ENCODE measurements around the gene OPRL1.

The OPRL1 gene

GRCh38 chr20:64077094-64077493 is 2.8 kb upstream of the OPRL1 start:
- Histone ChIP-seq H3K4me3 (ENCODE audit: low read depth in 1 of 2, low read length in 2 of 2) (peak overlapping the region; percentile 26 to 82), H3K36me3 (ENCODE audit: control insufficient read depth in 1 of 2, insufficient read depth in 2 of 2, low read length in 2 of 2) (peaks cover 0 to 22% of the 10 kb centered on the region in 2 donors), H3K4me1 (ENCODE audit: control insufficient read depth in 1 of 2, insufficient read depth in 2 of 2, low read length in 2 of 2) (peaks cover 8 to 13% of the 10 kb centered on the region in 2 donors), H3K27ac (ENCODE audit: low read length) (no peak overlapping the region), H3K9me3 (ENCODE audit: control insufficient read depth in 1 of 2, low read length in 2 of 2) (no peaks in the 10 kb centered on the region), H3K27me3 (ENCODE audit: low read depth, low read length) (no peaks in the 10 kb centered on the region)

- H3K27ac ChIP-seq (ENCODE audit: low read length): no peak overlapping the region
- peaks cover 0 to 18% of the 10 kb centered on the region in 2 donors for H3K36me3 ChIP-seq (ENCODE audit: control insufficient read depth in 1 of 2, insufficient read depth in 2 of 2, low read length in 2 of 2)
- no peaks in the 10 kb centered on the region for H3K9me3 ChIP-seq (ENCODE audit: control insufficient read depth in 1 of 2, low read length in 2 of 2)
- peaks cover 8 to 16% of the 10 kb centered on the region in 2 donors for H3K4me1 ChIP-seq (ENCODE audit: control insufficient read depth in 1 of 2, insufficient read depth in 2 of 2, low read length in 2 of 2)
- peak overlapping the region; percentile 26 to 82 for H3K4me3 ChIP-seq (ENCODE audit: low read depth in 1 of 2, low read length in 2 of 2)
- H3K27me3 ChIP-seq (ENCODE audit: low read depth, low read length): no peaks in the 10 kb centered on the region
These were observed 2.4 kb upstream of the OPRL1 start for GRCh38 chr20:64077541-64077875.

GRCh38 chr20:64077876-64078551 is 1.9 kb upstream of the OPRL1 start:
- Histone ChIP-seq H3K9me3 (ENCODE audit: control insufficient read depth in 1 of 2, low read length in 2 of 2) (no peaks in the 10 kb centered on the region), H3K27me3 (ENCODE audit: low read depth, low read length) (no peaks in the 10 kb centered on the region), H3K36me3 (ENCODE audit: control insufficient read depth in 1 of 2, insufficient read depth in 2 of 2, low read length in 2 of 2) (peaks cover 0 to 14% of the 10 kb centered on the region in 2 donors), H3K4me1 (ENCODE audit: control insufficient read depth in 1 of 2, insufficient read depth in 2 of 2, low read length in 2 of 2) (peaks cover 8 to 20% of the 10 kb centered on the region in 2 donors), H3K4me3 (ENCODE audit: low read depth in 1 of 2, low read length in 2 of 2) (peak overlapping the region; percentile 57 to 82), H3K27ac (ENCODE audit: low read length) (no peak overlapping the region)

- H3K9me3 ChIP-seq (ENCODE audit: control insufficient read depth in 1 of 2, low read length in 2 of 2): no peaks in the 10 kb centered on the region
- H3K27ac ChIP-seq (ENCODE audit: low read length): peak overlapping the region; percentile 39
- peak overlapping the region; percentile 57 to 82 for H3K4me3 ChIP-seq (ENCODE audit: low read depth in 1 of 2, low read length in 2 of 2)
- H3K4me1 ChIP-seq (ENCODE audit: control insufficient read depth in 1 of 2, insufficient read depth in 2 of 2, low read length in 2 of 2): peaks cover 8 to 27% of the 10 kb centered on the region in 2 donors
- H3K36me3 ChIP-seq (ENCODE audit: control insufficient read depth in 1 of 2, insufficient read depth in 2 of 2, low read length in 2 of 2): peaks cover 0 to 7% of the 10 kb centered on the region in 2 donors
- no peaks in the 10 kb centered on the region for H3K27me3 ChIP-seq (ENCODE audit: low read depth, low read length)
These were observed 979 bp upstream of the OPRL1 start for GRCh38 chr20:64078934-64079272.

GRCh38 chr20:64079273-64080012 is 439 bp upstream of the OPRL1 start, which contains the start of gene RGS19:
Gene RGS19, minus strand, starts transcription at chr20:64079518. Its CDS starts 2,632 bp downstream, at chr20:64076886.
- peaks cover 8 to 33% of the 10 kb centered on the region in 2 donors for H3K4me1 ChIP-seq (ENCODE audit: control insufficient read depth in 1 of 2, insufficient read depth in 2 of 2, low read length in 2 of 2)
- H3K27ac ChIP-seq (ENCODE audit: low read length): peak within 1 kb of the TSS; percentile 39
- H3K27me3 ChIP-seq (ENCODE audit: low read depth, low read length): peaks cover 5% of the 10 kb centered on the region
- peak within 1 kb of the TSS; percentile 57 to 82 for H3K4me3 ChIP-seq (ENCODE audit: low read depth in 1 of 2, low read length in 2 of 2)
- peaks cover 0 to 2% of the 10 kb centered on the region in 2 donors for H3K36me3 ChIP-seq (ENCODE audit: control insufficient read depth in 1 of 2, insufficient read depth in 2 of 2, low read length in 2 of 2)
- H3K9me3 ChIP-seq (ENCODE audit: control insufficient read depth in 1 of 2, low read length in 2 of 2): no peaks in the 10 kb centered on the region

GRCh38 chr20:64080813-64081623 is 1.1 kb downstream of the OPRL1 start:
- Histone ChIP-seq H3K27ac (ENCODE audit: low read length) (no peak overlapping the region), H3K4me3 (ENCODE audit: low read depth in 1 of 2, low read length in 2 of 2) (peak overlapping the region in 1 of 2 donors; percentile 61), H3K9me3 (ENCODE audit: control insufficient read depth in 1 of 2, low read length in 2 of 2) (no peaks in the 10 kb centered on the region), H3K4me1 (ENCODE audit: control insufficient read depth in 1 of 2, insufficient read depth in 2 of 2, low read length in 2 of 2) (peaks cover 8 to 36% of the 10 kb centered on the region in 2 donors), H3K27me3 (ENCODE audit: low read depth, low read length) (peaks cover 14% of the 10 kb centered on the region), H3K36me3 (ENCODE audit: control insufficient read depth in 1 of 2, insufficient read depth in 2 of 2, low read length in 2 of 2) (no peaks in the 10 kb centered on the region)

GRCh38 chr20:64081624-64081964 is 1.7 kb downstream of the OPRL1 start:
- Histone ChIP-seq H3K36me3 (ENCODE audit: control insufficient read depth in 1 of 2, insufficient read depth in 2 of 2, low read length in 2 of 2) (no peaks in the 10 kb centered on the region), H3K4me1 (ENCODE audit: control insufficient read depth in 1 of 2, insufficient read depth in 2 of 2, low read length in 2 of 2) (peaks cover 8 to 36% of the 10 kb centered on the region in 2 donors), H3K9me3 (ENCODE audit: control insufficient read depth in 1 of 2, low read length in 2 of 2) (no peaks in the 10 kb centered on the region), H3K27ac (ENCODE audit: low read length) (no peak overlapping the region), H3K27me3 (ENCODE audit: low read depth, low read length) (peaks cover 14% of the 10 kb centered on the region), H3K4me3 (ENCODE audit: low read depth in 1 of 2, low read length in 2 of 2) (no peak overlapping the region)

- peaks cover 14% of the 10 kb centered on the region for H3K27me3 ChIP-seq (ENCODE audit: low read depth, low read length)
These were observed 2.3 kb downstream of the OPRL1 start for GRCh38 chr20:64082126-64082731.

GRCh38 chr20:64082820-64083377 is 3.0 kb downstream of the OPRL1 start:
- peaks cover 8 to 36% of the 10 kb centered on the region in 2 donors for H3K4me1 ChIP-seq (ENCODE audit: control insufficient read depth in 1 of 2, insufficient read depth in 2 of 2, low read length in 2 of 2)
- peak overlapping the region in 1 of 2 donors; percentile 67 for H3K4me3 ChIP-seq (ENCODE audit: low read depth in 1 of 2, low read length in 2 of 2)
- no peak overlapping the region for H3K27ac ChIP-seq (ENCODE audit: low read length)
- H3K9me3 ChIP-seq (ENCODE audit: control insufficient read depth in 1 of 2, low read length in 2 of 2): peaks cover 0 to 7% of the 10 kb centered on the region in 2 donors
- H3K27me3 ChIP-seq (ENCODE audit: low read depth, low read length): peaks cover 14% of the 10 kb centered on the region
- no peaks in the 10 kb centered on the region for H3K36me3 ChIP-seq (ENCODE audit: control insufficient read depth in 1 of 2, insufficient read depth in 2 of 2, low read length in 2 of 2)

More at GRCh38 chr20:64082126-64082731, 2.3 kb downstream of the OPRL1 start:
- peaks cover 0 to 2% of the 10 kb centered on the region in 2 donors for H3K9me3 ChIP-seq (ENCODE audit: control insufficient read depth in 1 of 2, low read length in 2 of 2)
- peaks cover 8 to 36% of the 10 kb centered on the region in 2 donors for H3K4me1 ChIP-seq (ENCODE audit: control insufficient read depth in 1 of 2, insufficient read depth in 2 of 2, low read length in 2 of 2)
- H3K27ac ChIP-seq (ENCODE audit: low read length): no peak overlapping the region
- no peaks in the 10 kb centered on the region for H3K36me3 ChIP-seq (ENCODE audit: control insufficient read depth in 1 of 2, insufficient read depth in 2 of 2, low read length in 2 of 2)
- H3K4me3 ChIP-seq (ENCODE audit: low read depth in 1 of 2, low read length in 2 of 2): no peak overlapping the region

GRCh38 chr20:64083378-64083803 is 3.5 kb downstream of the OPRL1 start:
- H3K4me1 ChIP-seq (ENCODE audit: control insufficient read depth in 1 of 2, insufficient read depth in 2 of 2, low read length in 2 of 2): peaks cover 8 to 36% of the 10 kb centered on the region in 2 donors
- H3K27ac ChIP-seq (ENCODE audit: low read length): no peak overlapping the region

More at GRCh38 chr20:64083378-64083803, 3.5 kb downstream of the OPRL1 start:
- H3K9me3 ChIP-seq (ENCODE audit: control insufficient read depth in 1 of 2, low read length in 2 of 2): peaks cover 0 to 7% of the 10 kb centered on the region in 2 donors
- peaks cover 14% of the 10 kb centered on the region for H3K27me3 ChIP-seq (ENCODE audit: low read depth, low read length)
- H3K4me3 ChIP-seq (ENCODE audit: low read depth in 1 of 2, low read length in 2 of 2): peak overlapping the region in 1 of 2 donors; percentile 67
- no peaks in the 10 kb centered on the region for H3K36me3 ChIP-seq (ENCODE audit: control insufficient read depth in 1 of 2, insufficient read depth in 2 of 2, low read length in 2 of 2)
